ENCODE data around the gene GPR119.

GRCh38 chrX:130413415-130413814 is 27.9 kb upstream of the GPR119 start:
- TF ChIP-seq, protein P1, sequence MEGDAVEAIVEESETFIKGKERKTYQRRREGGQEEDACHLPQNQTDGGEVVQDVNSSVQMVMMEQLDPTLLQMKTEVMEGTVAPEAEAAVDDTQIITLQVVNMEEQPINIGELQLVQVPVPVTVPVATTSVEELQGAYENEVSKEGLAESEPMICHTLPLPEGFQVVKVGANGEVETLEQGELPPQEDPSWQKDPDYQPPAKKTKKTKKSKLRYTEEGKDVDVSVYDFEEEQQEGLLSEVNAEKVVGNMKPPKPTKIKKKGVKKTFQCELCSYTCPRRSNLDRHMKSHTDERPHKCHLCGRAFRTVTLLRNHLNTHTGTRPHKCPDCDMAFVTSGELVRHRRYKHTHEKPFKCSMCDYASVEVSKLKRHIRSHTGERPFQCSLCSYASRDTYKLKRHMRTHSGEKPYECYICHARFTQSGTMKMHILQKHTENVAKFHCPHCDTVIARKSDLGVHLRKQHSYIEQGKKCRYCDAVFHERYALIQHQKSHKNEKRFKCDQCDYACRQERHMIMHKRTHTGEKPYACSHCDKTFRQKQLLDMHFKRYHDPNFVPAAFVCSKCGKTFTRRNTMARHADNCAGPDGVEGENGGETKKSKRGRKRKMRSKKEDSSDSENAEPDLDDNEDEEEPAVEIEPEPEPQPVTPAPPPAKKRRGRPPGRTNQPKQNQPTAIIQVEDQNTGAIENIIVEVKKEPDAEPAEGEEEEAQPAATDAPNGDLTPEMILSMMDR (IDR thresholded peaks at IDR 0.05; ENCODE audit: poor library complexity) = no peak
- TF ChIP-seq EZH2phosphoT487 (IDR thresholded peaks at IDR 0.05; ENCODE audit: low read depth, severe bottlenecking, unreplicated experiment) = no peak
